IMR-90 (cell line): ENCODE data around the gene ASTN2. TPM values are rescaled to one million over a fixed set of nuclear protein-coding genes. Genes with fewer than 3 reads are reported as not detected.

ENCODE experiments used
- ATAC-seq: fragments of 200-7000 bp; cut with Tn5 transposase; 2 replicates; pipeline ENCODE4 v1.9.1; 2020; ENCODE audit warnings: low read depth, mild to moderate bottlenecking, moderate library complexity
- BruUV-seq: library from RNA; stranded (reverse); fragments of 400-500 nt; replicated peaks from 2 replicates; lab custom pipeline; 2021; lab: Mats Ljungman, UMichigan
- CTCF ChIA-PET: fragments of 300-600 bp; formaldehyde crosslinking; extraction: SDS; loops from one replicate; lab custom pipeline; 2021; ENCODE audit warnings: antibody characterized with exemption; lab: Yijun Ruan, JAX
- POLR2A ChIA-PET: fragments of 300-600 bp; sonication (Branson Sonifier 250); formaldehyde crosslinking; loops from one replicate; lab custom pipeline; 2022; ENCODE audit warnings: antibody characterized with exemption; ENCODE audit not compliant: unreplicated experiment; lab: Charles Lee
- DNase-seq: peaks from one replicate; pipeline ENCODE4 v3.0.0; 2013
- H2AFZ ChIP-seq: replicated peaks from 2 replicates; pipeline ENCODE3; 2013; ENCODE audit warnings: low read length, mild to moderate bottlenecking; ENCODE audit not compliant: poor library complexity
- H2AK5ac ChIP-seq: 2 replicates; pipeline ENCODE4 v1.6.1; 2013; ENCODE audit warnings: low read depth, low read length, inconsistent platforms
- H2AK9ac ChIP-seq: replicated peaks from 2 replicates; pipeline ENCODE3; 2013; ENCODE audit warnings: mild to moderate bottlenecking, low read depth, low read length, moderate library complexity; ENCODE audit not compliant: poor library complexity
- H2BK120ac ChIP-seq: 2 replicates; pipeline ENCODE4 v1.6.1; 2013; ENCODE audit warnings: low read depth, low read length, inconsistent platforms
- H2BK15ac ChIP-seq: 3 replicates; pipeline ENCODE4 v1.6.1; 2013; ENCODE audit warnings: low read depth, low read length, inconsistent platforms
- H2BK20ac ChIP-seq: 2 replicates; pipeline ENCODE4 v1.6.1; 2013; ENCODE audit warnings: low read depth, mild to moderate bottlenecking, inconsistent platforms, low read length, moderate library complexity
- H2BK5ac ChIP-seq: 2 replicates; pipeline ENCODE4 v1.6.1; 2013; ENCODE audit warnings: mild to moderate bottlenecking, low read depth, low read length, inconsistent platforms; ENCODE audit not compliant: poor library complexity, severe bottlenecking
- H3K14ac ChIP-seq: replicated peaks from 2 replicates; pipeline ENCODE4 v1.6.1; 2013; ENCODE audit warnings: low read depth, low read length, inconsistent platforms
- H3K18ac ChIP-seq: 2 replicates; pipeline ENCODE4 v1.6.1; 2013; ENCODE audit warnings: low read depth, low read length, control low read depth
- H3K23ac ChIP-seq: 2 replicates; pipeline ENCODE4 v1.6.1; 2013; ENCODE audit warnings: low read depth, low read length, inconsistent platforms
- H3K27ac ChIP-seq: 2 replicates; pipeline ENCODE4 v1.5.1; 2013; ENCODE audit warnings: mild to moderate bottlenecking, control low read depth, low read length; ENCODE audit not compliant: insufficient read depth
- H3K27me3 ChIP-seq: 2 replicates; pipeline ENCODE4 v1.6.1; 2013; ENCODE audit warnings: low read length; ENCODE audit not compliant: control insufficient read depth, insufficient read depth
- H3K36me3 ChIP-seq: 2 replicates; pipeline ENCODE4 v1.6.1; 2013; ENCODE audit warnings: low read length, mixed read lengths; ENCODE audit not compliant: control insufficient read depth, insufficient read depth
- H3K4ac ChIP-seq: 2 replicates; pipeline ENCODE4 v1.6.1; 2013; ENCODE audit warnings: low read depth, low read length, inconsistent platforms
- H3K4me1 ChIP-seq: 2 replicates; pipeline ENCODE4 v1.6.1; 2013; ENCODE audit warnings: low read length, mixed read lengths; ENCODE audit not compliant: control insufficient read depth, insufficient read depth
- H3K4me2 ChIP-seq: 2 replicates; pipeline ENCODE4 v1.6.1; 2013; ENCODE audit warnings: low read depth, mild to moderate bottlenecking, control low read depth, low read length, moderate library complexity
- H3K4me3 ChIP-seq: 2 replicates; pipeline ENCODE4 v1.5.1; 2013; ENCODE audit warnings: low read depth, mild to moderate bottlenecking, control low read depth, low read length, moderate library complexity; ENCODE audit not compliant: insufficient read depth
- H3K56ac ChIP-seq: 2 replicates; pipeline ENCODE4 v1.6.1; 2013; ENCODE audit warnings: low read length, inconsistent platforms; ENCODE audit not compliant: insufficient read depth; ENCODE audit errors: extremely low read depth
- H3K79me1 ChIP-seq, 2 experiments: 2 replicates each; pipeline ENCODE4 v1.6.1; 2013; ENCODE audit warnings: low read length in 2 of 2, inconsistent platforms in 1 of 2, low read depth in 1 of 2
- H3K9ac ChIP-seq: 2 replicates; pipeline ENCODE4 v1.6.1; 2013; ENCODE audit warnings: low read depth, low read length, control low read depth
- H3K9me1 ChIP-seq: 2 replicates; pipeline ENCODE4 v1.6.1; 2013; ENCODE audit warnings: low read length, inconsistent platforms; ENCODE audit not compliant: insufficient read depth
- H3K9me3 ChIP-seq: 2 replicates; pipeline ENCODE4 v1.6.1; 2013; ENCODE audit warnings: low read length; ENCODE audit not compliant: control insufficient read depth, insufficient read depth
- H4K20me1 ChIP-seq: 2 replicates; pipeline ENCODE4 v1.6.1; 2013; ENCODE audit warnings: low read length, inconsistent platforms; ENCODE audit not compliant: insufficient read depth
- H4K5ac ChIP-seq: 2 replicates; pipeline ENCODE4 v1.6.1; 2013; ENCODE audit warnings: mild to moderate bottlenecking, low read depth, low read length, control low read depth
- H4K8ac ChIP-seq, 2 experiments: 2 replicates each; pipeline ENCODE4 v1.6.1; 2013; ENCODE audit warnings: low read depth in 2 of 2, low read length in 2 of 2, control low read depth in 1 of 2, inconsistent platforms in 1 of 2
- H4K91ac ChIP-seq: 2 replicates; pipeline ENCODE4 v1.6.1; 2013; ENCODE audit warnings: low read depth, low read length, inconsistent platforms; ENCODE audit not compliant: insufficient read depth
- BHLHE40 ChIP-seq: fragments of 150-350 bp; IDR thresholded peaks from 2 replicates; pipeline ENCODE4 v1.6.1; 2016; ENCODE audit warnings: mild to moderate bottlenecking, low read depth, low read length
- ELK1 ChIP-seq: fragments of 150-350 bp; IDR thresholded peaks from 2 replicates; pipeline ENCODE4 v1.6.1; 2016; ENCODE audit warnings: low read depth, mild to moderate bottlenecking, low read length, moderate library complexity, borderline replicate concordance
- FOS ChIP-seq: fragments of 150-350 bp; IDR thresholded peaks from 2 replicates; pipeline ENCODE4 v1.6.1; 2016; ENCODE audit warnings: low read depth, low read length
- MXI1 ChIP-seq: IDR thresholded peaks from 2 replicates; pipeline ENCODE4 v1.6.1; 2012; ENCODE audit warnings: low read depth, mild to moderate bottlenecking, low read length, moderate library complexity, borderline replicate concordance
- NFE2L2 ChIP-seq: fragments of 150-350 bp; IDR thresholded peaks from 2 replicates; pipeline ENCODE4 v1.6.1; 2016; ENCODE audit warnings: low read depth, mild to moderate bottlenecking, low read length
- RFX5 ChIP-seq: IDR thresholded peaks from 2 replicates; pipeline ENCODE4 v1.8.0; 2012; ENCODE audit warnings: low read depth, mild to moderate bottlenecking, low read length, moderate library complexity
- SMC3 ChIP-seq: fragments of 150-350 bp; IDR thresholded peaks from 2 replicates; pipeline ENCODE4 v1.6.1; 2016; ENCODE audit warnings: low read depth, mild to moderate bottlenecking, antibody characterized with exemption, low read length, moderate library complexity
- WGBS, 2 experiments: methylation state at CpG; one replicate each; pipeline versions ENCODE4 v1.1.5 to v1.1.7; 2013; ENCODE audit warnings: missing lambda C conversion rate in 2 of 2; ENCODE audit not compliant: insufficient read length in 1 of 2; ENCODE audit errors: extremely low coverage in 2 of 2; 5-methylcytosine and 5-hydroxymethylcytosine counted together
- dilution Hi-C: fragments of 300-500 bp; cut with HindIII; formaldehyde crosslinking; loops from one replicate; pipeline ENCODE4 v1.14.3; 2018; ENCODE audit warnings: low sequenced_read_pairs; ENCODE audit not compliant: unreplicated experiment
- in situ Hi-C: fragments of 300-500 bp; cut with MboI; formaldehyde crosslinking; loops from 3 replicates; pipeline ENCODE4 v1.14.3; 2019; ENCODE audit warnings: low sequenced_read_pairs, inconsistent platforms, mixed read lengths
- intact Hi-C: fragments of 100-400 bp; cut with micrococcal nuclease; formaldehyde crosslinking; loops from 2 replicates; pipeline ENCODE4 v1.10.0; 2022
- polyA plus RNA-seq, 3 experiments: library from polyadenylated mRNA; depleted of rRNA; stranded (reverse); fragments of >200 nt; gene quantifications; 2 replicates each; pipeline ENCODE4 v1.2.3, GENCODE V29; 2012; ENCODE audit warnings: low replicate concordance in 1 of 3
- total RNA-seq: library from RNA; depleted of rRNA; stranded (reverse); fragments of >200 nt; gene quantifications from 2 replicates; pipeline ENCODE4 v1.2.3, GENCODE V29; 2012

ASTN2 gene
- total and polyA plus RNA-seq, 2 of the 4 experiments (the other 2 are of a cell fraction), result 3.8 to 6.8 TPM

DNA sequence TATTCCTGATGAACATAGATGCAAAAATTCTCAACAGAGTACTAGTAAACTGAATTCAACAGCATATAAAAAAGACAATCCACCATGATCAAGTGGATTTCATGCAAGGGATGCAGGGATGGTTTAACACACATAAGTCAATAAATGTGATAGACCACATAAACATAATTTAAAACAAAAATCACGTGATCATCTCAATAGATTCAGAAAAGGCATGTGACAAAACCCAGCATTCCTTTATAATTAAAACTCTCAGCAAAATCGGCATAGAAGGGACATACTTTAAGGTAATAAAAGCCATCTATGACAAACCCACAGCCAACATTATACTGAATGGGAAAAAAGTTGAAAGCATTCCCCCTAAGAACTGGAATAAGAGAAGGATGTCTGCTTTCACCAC lies 894.6 kb downstream of the ASTN2 start:
- H3K27ac ChIP-seq, result no peak overlapping the region
- no peak overlapping the region for H4K8ac ChIP-seq
- H3K23ac ChIP-seq, result no peak overlapping the region
- H3K9me3 ChIP-seq, result no peaks in the 10 kb centered on the region
- no peaks in the 10 kb centered on the region for H3K36me3 ChIP-seq
- H3K4me3 ChIP-seq, result no peak overlapping the region
- CTCF ChIA-PET, result no interaction called here
- H3K14ac ChIP-seq, result no peak overlapping the region
- no peaks in the 10 kb centered on the region for H3K79me1 ChIP-seq
- H4K5ac ChIP-seq, result no peak overlapping the region
- WGBS, 2 experiments, result no CpG with 5 or more reads among the region's 2 CpGs
- no peak overlapping the region for H3K9ac ChIP-seq
- TF ChIP-seq ELK1 (no peak), MXI1 (no peak), BHLHE40 (no peak), NFE2L2 (no peak), SMC3 (no peak), FOS (no peak), RFX5 (no peak)
- no peaks in the 10 kb centered on the region for H4K20me1 ChIP-seq
- intact Hi-C loops (no loop called here), dilution Hi-C loops (no loop called here), in situ Hi-C loops (no loop called here)
- no peak overlapping the region for H3K18ac ChIP-seq
- no peak overlapping the region for H3K4ac ChIP-seq
- no peak overlapping the region for H2BK5ac ChIP-seq
- no peak overlapping the region for H2BK15ac ChIP-seq
- POLR2A ChIA-PET, result no interaction called here
- no peaks in the 10 kb centered on the region; the same call in 1 of the 2 replicates for H3K27me3 ChIP-seq
- no peak overlapping the region for H2BK120ac ChIP-seq
- no peak overlapping the region for H2AFZ ChIP-seq
- H2AK9ac ChIP-seq, result no peak overlapping the region
- no peak overlapping the region for H2AK5ac ChIP-seq
- no peaks in the 10 kb centered on the region for H3K9me1 ChIP-seq
- H3K56ac ChIP-seq, result no peak overlapping the region
- DNase-seq (no peak), ATAC-seq (no peak)
- BruUV-seq, result no TSS peak
- no peak overlapping the region for H4K91ac ChIP-seq
- H2BK20ac ChIP-seq, result no peak overlapping the region
- H3K4me1 ChIP-seq, result no peaks in the 10 kb centered on the region
- no peak overlapping the region for H3K4me2 ChIP-seq
